K562 (cell line): Measurements from ENCODE around the gene TMCC2. TPM values are rescaled to one million over a fixed set of nuclear protein-coding genes. Genes with fewer than 3 reads are reported as not detected.

Experiments
- ESRRA ChIP-seq: fragments of 450-650 bp; IDR thresholded peaks from 2 replicates; pipeline ENCODE4 v1.6.1; 2014; ENCODE audit warnings: low read depth, mild to moderate bottlenecking, moderate library complexity, borderline replicate concordance
- HNRNPK ChIP-seq: fragments of 200-400 bp; formaldehyde crosslinking; IDR thresholded peaks from one replicate; pipeline ENCODE4 v1.6.1; 2018; ENCODE audit warnings: mild to moderate bottlenecking, low read depth, low read length; ENCODE audit not compliant: poor library complexity, severe bottlenecking
- NR3C1 ChIP-seq: sonication (generic); formaldehyde crosslinking; IDR thresholded peaks from 2 replicates; pipeline ENCODE4 v1.8.1; 2022; ENCODE audit warnings: missing genetic modification reagents
- RCOR1 ChIP-seq, 2 experiments: IDR thresholded peaks; 2 replicates each; pipeline ENCODE4 v1.6.1; 2012; ENCODE audit warnings: low read depth in 2 of 2, low read length in 2 of 2, borderline replicate concordance in 1 of 2, improper control_type of control experiment in 1 of 2
- SRSF9 ChIP-seq: fragments of 200-400 bp; formaldehyde crosslinking; IDR thresholded peaks from 2 replicates; pipeline ENCODE4 v1.6.1; 2017; ENCODE audit warnings: low read depth, low read length, borderline replicate concordance
- TFAM ChIP-seq: fragments of 250-450 bp; sonication (Bioruptor Pico); conservative IDR thresholded peaks from 2 replicates; pipeline ENCODE4 v1.5.0; 2021; ENCODE audit warnings: mild to moderate bottlenecking, moderate library complexity
- ZBED1 ChIP-seq: IDR thresholded peaks from 2 replicates; pipeline ENCODE4 v1.6.1; 2014
- ZNF263 ChIP-seq: sonication (generic); formaldehyde crosslinking; IDR thresholded peaks from 2 replicates; pipeline ENCODE4 v1.8.0; 2022; ENCODE audit warnings: mild to moderate bottlenecking, missing genetic modification reagents, borderline replicate concordance
- ZNF76 ChIP-seq: fragments of 250-450 bp; sonication (Bioruptor Pico); IDR thresholded peaks from 2 replicates; pipeline ENCODE4 v1.4.0; 2020; ENCODE audit warnings: mild to moderate bottlenecking, moderate library complexity, borderline replicate concordance
- ZZZ3 ChIP-seq: fragments of 450-650 bp; IDR thresholded peaks from 2 replicates; pipeline ENCODE4 v1.6.1; 2016; ENCODE audit warnings: antibody characterized with exemption, mild to moderate bottlenecking, moderate library complexity
- polyA plus RNA-seq, 8 experiments: library from polyadenylated mRNA; depleted of rRNA in 4 of 8; stranded (reverse) in 5 of 8; unstranded in 3 of 8; fragments of >200 nt; fragmentation: Nextera tagmentation in 2 of 8; fragmentation: Illumina TruSeq in 1 of 8; extraction: Ambion mirVana in 2 of 8; extraction: Trizol in 1 of 8; gene quantifications; 2 replicates each; pipeline versions ENCODE4 v1.2.1 to v1.2.3, GENCODE V29; 2011 to 2014; ENCODE audit warnings: inconsistent platforms in 1 of 8, missing spikeins in 1 of 8
- total RNA-seq, 7 experiments: library from RNA; depleted of rRNA in 6 of 7; stranded (reverse); fragments of >200 nt in 6 of 7; fragmentation: Illumina TruSeq in 2 of 7; extraction: Trizol in 2 of 7; gene quantifications; 2 replicates each; pipeline versions ENCODE4 v1.2.1 to v1.2.3, GENCODE V29; 2011 to 2021; ENCODE audit warnings: low replicate concordance in 1 of 7
- TF ChIP-seq, protein P1 (sequence below): fragments of 250-450 bp; sonication (Bioruptor Pico); IDR thresholded peaks from 2 replicates; pipeline ENCODE4 v1.8.0; 2021; ENCODE audit warnings: moderate library complexity, mild to moderate bottlenecking, inconsistent platforms
- TF ChIP-seq, protein P2 (sequence below): sonication (generic); formaldehyde crosslinking; IDR thresholded peaks from 2 replicates; pipeline ENCODE4 v1.8.0; 2023; ENCODE audit warnings: mild to moderate bottlenecking, missing genetic modification reagents
- TF ChIP-seq, protein P3 (sequence below): sonication (generic); formaldehyde crosslinking; IDR thresholded peaks from 2 replicates; pipeline ENCODE4 v1.8.1; 2023; ENCODE audit warnings: missing genetic modification reagents, mild to moderate bottlenecking, borderline replicate concordance
- TF ChIP-seq, protein P4 (sequence below): sonication (generic); formaldehyde crosslinking; IDR thresholded peaks from 2 replicates; pipeline ENCODE4 v1.9.0; 2022; ENCODE audit warnings: mild to moderate bottlenecking, missing genetic modification reagents
- TF ChIP-seq, protein P5 (sequence below): fragments of 450-650 bp; IDR thresholded peaks from 2 replicates; pipeline ENCODE4 v1.6.1; 2017; ENCODE audit warnings: mild to moderate bottlenecking, moderate library complexity

Gene TMCC2
- total and polyA plus RNA-seq, 9 of the 15 experiments (the other 6 are each of a cell fraction or from before 2014, with no cell fraction given), result 0.06 to 1.8 (median 0.98) TPM

DNA sequence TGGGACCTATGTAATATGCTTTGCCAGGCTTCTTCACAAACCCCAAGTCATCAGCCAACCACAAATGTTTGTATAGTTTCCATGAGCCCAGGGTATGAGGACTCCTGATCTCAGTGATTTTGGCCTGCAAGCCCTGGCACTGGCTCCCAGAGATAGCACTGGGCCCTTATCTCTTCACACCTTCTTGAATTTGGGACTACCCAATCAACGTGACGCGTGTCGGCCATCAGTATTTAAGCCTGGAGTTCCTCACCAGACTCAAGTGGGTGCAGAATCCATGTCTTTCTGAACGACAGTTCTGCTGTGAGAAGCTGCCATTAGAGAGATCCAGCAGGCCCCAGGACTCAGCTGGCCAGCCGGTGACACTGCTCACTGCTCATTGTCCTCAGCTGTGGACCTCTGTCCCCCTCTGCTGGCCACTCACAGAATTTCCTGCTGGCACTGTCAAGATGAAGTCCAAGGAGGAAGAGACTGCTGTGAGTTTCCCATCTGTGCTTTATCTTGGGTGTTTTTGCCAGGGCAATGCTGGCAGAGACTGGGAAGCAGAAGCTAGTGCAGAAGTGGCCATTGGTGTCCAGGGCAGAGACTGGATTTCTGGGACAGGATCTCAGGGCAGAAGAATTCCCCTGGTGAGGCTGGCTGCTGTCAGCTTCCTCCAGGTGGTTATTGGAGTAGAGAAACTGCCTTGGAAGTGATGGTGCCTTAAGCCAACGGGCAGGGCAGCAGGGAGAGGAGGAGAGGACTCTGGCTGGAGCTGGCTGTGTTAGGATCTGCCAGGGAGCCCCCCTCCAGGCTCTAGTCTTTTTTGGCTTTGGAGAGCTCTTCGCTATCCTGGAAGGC is 28.4 kb downstream of the TMCC2 start (continued):
- TF ChIP-seq, protein P1, sequence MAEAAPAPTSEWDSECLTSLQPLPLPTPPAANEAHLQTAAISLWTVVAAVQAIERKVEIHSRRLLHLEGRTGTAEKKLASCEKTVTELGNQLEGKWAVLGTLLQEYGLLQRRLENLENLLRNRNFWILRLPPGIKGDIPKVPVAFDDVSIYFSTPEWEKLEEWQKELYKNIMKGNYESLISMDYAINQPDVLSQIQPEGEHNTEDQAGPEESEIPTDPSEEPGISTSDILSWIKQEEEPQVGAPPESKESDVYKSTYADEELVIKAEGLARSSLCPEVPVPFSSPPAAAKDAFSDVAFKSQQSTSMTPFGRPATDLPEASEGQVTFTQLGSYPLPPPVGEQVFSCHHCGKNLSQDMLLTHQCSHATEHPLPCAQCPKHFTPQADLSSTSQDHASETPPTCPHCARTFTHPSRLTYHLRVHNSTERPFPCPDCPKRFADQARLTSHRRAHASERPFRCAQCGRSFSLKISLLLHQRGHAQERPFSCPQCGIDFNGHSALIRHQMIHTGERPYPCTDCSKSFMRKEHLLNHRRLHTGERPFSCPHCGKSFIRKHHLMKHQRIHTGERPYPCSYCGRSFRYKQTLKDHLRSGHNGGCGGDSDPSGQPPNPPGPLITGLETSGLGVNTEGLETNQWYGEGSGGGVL (CRISPR knock-in tag), result no peak
- TF ChIP-seq, protein P2, sequence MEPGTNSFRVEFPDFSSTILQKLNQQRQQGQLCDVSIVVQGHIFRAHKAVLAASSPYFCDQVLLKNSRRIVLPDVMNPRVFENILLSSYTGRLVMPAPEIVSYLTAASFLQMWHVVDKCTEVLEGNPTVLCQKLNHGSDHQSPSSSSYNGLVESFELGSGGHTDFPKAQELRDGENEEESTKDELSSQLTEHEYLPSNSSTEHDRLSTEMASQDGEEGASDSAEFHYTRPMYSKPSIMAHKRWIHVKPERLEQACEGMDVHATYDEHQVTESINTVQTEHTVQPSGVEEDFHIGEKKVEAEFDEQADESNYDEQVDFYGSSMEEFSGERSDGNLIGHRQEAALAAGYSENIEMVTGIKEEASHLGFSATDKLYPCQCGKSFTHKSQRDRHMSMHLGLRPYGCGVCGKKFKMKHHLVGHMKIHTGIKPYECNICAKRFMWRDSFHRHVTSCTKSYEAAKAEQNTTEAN, result no peak
- TF ChIP-seq HNRNPK (no peak), SRSF9 (no peak), ZZZ3 (no peak), ZBED1 (peak; percentile 47; the same call in 1 of the 2 replicates), ZNF76 (CRISPR knock-in tag) (no peak), RCOR1 (IDR thresholded peaks at IDR 0.05; ENCODE audit: borderline replicate concordance in 1 of 2, low read depth in 2 of 2, low read length in 2 of 2) (peak; percentile 92 to 96), TFAM (CRISPR knock-in tag) (no peak), ZNF263 (CRISPR knock-in tag) (no peak; the same call in 1 of the 2 replicates), ESRRA (no peak; the same call in 1 of the 2 replicates), NR3C1 (CRISPR knock-in tag) (no peak)
- TF ChIP-seq, protein P3, sequence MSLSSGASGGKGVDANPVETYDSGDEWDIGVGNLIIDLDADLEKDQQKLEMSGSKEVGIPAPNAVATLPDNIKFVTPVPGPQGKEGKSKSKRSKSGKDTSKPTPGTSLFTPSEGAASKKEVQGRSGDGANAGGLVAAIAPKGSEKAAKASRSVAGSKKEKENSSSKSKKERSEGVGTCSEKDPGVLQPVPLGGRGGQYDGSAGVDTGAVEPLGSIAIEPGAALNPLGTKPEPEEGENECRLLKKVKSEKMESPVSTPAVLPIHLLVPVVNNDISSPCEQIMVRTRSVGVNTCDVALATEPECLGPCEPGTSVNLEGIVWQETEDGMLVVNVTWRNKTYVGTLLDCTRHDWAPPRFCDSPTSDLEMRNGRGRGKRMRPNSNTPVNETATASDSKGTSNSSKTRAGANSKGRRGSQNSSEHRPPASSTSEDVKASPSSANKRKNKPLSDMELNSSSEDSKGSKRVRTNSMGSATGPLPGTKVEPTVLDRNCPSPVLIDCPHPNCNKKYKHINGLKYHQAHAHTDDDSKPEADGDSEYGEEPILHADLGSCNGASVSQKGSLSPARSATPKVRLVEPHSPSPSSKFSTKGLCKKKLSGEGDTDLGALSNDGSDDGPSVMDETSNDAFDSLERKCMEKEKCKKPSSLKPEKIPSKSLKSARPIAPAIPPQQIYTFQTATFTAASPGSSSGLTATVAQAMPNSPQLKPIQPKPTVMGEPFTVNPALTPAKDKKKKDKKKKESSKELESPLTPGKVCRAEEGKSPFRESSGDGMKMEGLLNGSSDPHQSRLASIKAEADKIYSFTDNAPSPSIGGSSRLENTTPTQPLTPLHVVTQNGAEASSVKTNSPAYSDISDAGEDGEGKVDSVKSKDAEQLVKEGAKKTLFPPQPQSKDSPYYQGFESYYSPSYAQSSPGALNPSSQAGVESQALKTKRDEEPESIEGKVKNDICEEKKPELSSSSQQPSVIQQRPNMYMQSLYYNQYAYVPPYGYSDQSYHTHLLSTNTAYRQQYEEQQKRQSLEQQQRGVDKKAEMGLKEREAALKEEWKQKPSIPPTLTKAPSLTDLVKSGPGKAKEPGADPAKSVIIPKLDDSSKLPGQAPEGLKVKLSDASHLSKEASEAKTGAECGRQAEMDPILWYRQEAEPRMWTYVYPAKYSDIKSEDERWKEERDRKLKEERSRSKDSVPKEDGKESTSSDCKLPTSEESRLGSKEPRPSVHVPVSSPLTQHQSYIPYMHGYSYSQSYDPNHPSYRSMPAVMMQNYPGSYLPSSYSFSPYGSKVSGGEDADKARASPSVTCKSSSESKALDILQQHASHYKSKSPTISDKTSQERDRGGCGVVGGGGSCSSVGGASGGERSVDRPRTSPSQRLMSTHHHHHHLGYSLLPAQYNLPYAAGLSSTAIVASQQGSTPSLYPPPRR (CRISPR knock-in tag), result 0 out of 2 replicates have a peak, but pooled peaks have one; percentile 17
- TF ChIP-seq, protein P4, sequence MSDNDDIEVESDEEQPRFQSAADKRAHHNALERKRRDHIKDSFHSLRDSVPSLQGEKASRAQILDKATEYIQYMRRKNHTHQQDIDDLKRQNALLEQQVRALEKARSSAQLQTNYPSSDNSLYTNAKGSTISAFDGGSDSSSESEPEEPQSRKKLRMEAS (CRISPR knock-in tag), result peak; percentile 55; the same call in 1 of the 2 replicates
- TF ChIP-seq, protein P5, sequence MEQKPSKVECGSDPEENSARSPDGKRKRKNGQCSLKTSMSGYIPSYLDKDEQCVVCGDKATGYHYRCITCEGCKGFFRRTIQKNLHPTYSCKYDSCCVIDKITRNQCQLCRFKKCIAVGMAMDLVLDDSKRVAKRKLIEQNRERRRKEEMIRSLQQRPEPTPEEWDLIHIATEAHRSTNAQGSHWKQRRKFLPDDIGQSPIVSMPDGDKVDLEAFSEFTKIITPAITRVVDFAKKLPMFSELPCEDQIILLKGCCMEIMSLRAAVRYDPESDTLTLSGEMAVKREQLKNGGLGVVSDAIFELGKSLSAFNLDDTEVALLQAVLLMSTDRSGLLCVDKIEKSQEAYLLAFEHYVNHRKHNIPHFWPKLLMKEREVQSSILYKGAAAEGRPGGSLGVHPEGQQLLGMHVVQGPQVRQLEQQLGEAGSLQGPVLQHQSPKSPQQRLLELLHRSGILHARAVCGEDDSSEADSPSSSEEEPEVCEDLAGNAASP, result no peak
